Liver (tissue), 9 donors: ENCODE data around the gene FLAD1. TPM values are rescaled to one million over a fixed set of nuclear protein-coding genes. Genes with fewer than 3 reads are reported as not detected.

Experiments used
- DNase-seq: peaks from one replicate; pipeline ENCODE4 v3.0.0-alpha.2; 2017; ENCODE audit warnings: low spot score
- H3K27ac ChIP-seq, 2 donors: one replicate each; pipeline ENCODE4 v1.7.0; 2013; ENCODE audit warnings: inconsistent platforms in 2 of 2, low read length in 2 of 2, control low read depth in 1 of 2, low read depth in 1 of 2, mild to moderate bottlenecking in 1 of 2
- H3K27me3 ChIP-seq, 4 donors: one replicate each; pipeline versions ENCODE4 v1.6.1 to v1.7.0; 2013; ENCODE audit warnings: low read length in 3 of 4, inconsistent platforms in 1 of 4, mild to moderate bottlenecking in 1 of 4, moderate library complexity in 1 of 4; ENCODE audit not compliant: control insufficient read depth in 4 of 4, insufficient read depth in 4 of 4
- H3K36me3 ChIP-seq, 4 donors: one replicate each; pipeline versions ENCODE4 v1.6.1 to v1.7.0; 2013; ENCODE audit warnings: low read length in 3 of 4, mild to moderate bottlenecking in 3 of 4, low read depth in 1 of 4, moderate library complexity in 1 of 4; ENCODE audit not compliant: control insufficient read depth in 4 of 4, insufficient read depth in 3 of 4
- H3K4me1 ChIP-seq, 4 donors: one replicate each; pipeline versions ENCODE4 v1.6.1 to v1.7.0; 2013; ENCODE audit warnings: low read length in 3 of 4, mild to moderate bottlenecking in 3 of 4, moderate library complexity in 1 of 4; ENCODE audit not compliant: control insufficient read depth in 4 of 4, insufficient read depth in 4 of 4
- H3K4me3 ChIP-seq, 3 donors: one replicate each; pipeline versions ENCODE4 v1.6.1 to v1.7.0; 2013; ENCODE audit warnings: low read length in 3 of 3, control low read depth in 1 of 3, low read depth in 1 of 3, mild to moderate bottlenecking in 1 of 3
- H3K9ac ChIP-seq, 2 donors: one replicate each; pipeline ENCODE4 v1.7.0; 2013; ENCODE audit warnings: low read length in 2 of 2, mild to moderate bottlenecking in 2 of 2, moderate library complexity in 2 of 2, control low read depth in 1 of 2, low read depth in 1 of 2
- H3K9me3 ChIP-seq, 4 donors: one replicate each; pipeline versions ENCODE4 v1.6.1 to v1.7.0; 2013; ENCODE audit warnings: low read length in 3 of 4; ENCODE audit not compliant: control insufficient read depth in 4 of 4
- ATF3 ChIP-seq: IDR thresholded peaks from 2 replicates; pipeline ENCODE4 v1.6.1; 2016; ENCODE audit warnings: antibody characterized with exemption
- CTCF ChIP-seq: fragments of 150-350 bp; IDR thresholded peaks from 2 replicates; pipeline ENCODE4 v1.5.1; 2017; ENCODE audit warnings: improper control_type of control experiment, low read depth, low read length; ENCODE audit not compliant: missing input control
- EGR1 ChIP-seq, 2 donors: IDR thresholded peaks; 2 replicates each; pipeline ENCODE4 v1.6.1; 2016 to 2018; ENCODE audit warnings: antibody characterized with exemption in 2 of 2, low read depth in 2 of 2
- FOXA1 ChIP-seq: IDR thresholded peaks from 2 replicates; pipeline ENCODE4 v1.6.1; 2016; ENCODE audit warnings: antibody characterized with exemption
- FOXA2 ChIP-seq: IDR thresholded peaks from 2 replicates; pipeline ENCODE4 v1.6.1; 2016; ENCODE audit warnings: antibody characterized with exemption
- GABPA ChIP-seq, 2 donors: IDR thresholded peaks in 1 of 2; conservative IDR thresholded peaks in 1 of 2; 2 replicates each; pipeline ENCODE4 v1.6.1; 2016; ENCODE audit warnings: antibody characterized with exemption in 2 of 2, mild to moderate bottlenecking in 1 of 2, moderate library complexity in 1 of 2
- HNF4A ChIP-seq, 2 donors: conservative IDR thresholded peaks; 2 replicates each; pipeline ENCODE4 v1.6.1; 2016; ENCODE audit warnings: antibody characterized with exemption in 2 of 2, mild to moderate bottlenecking in 2 of 2
- HNF4G ChIP-seq: IDR thresholded peaks from 2 replicates; pipeline ENCODE4 v1.6.1; 2016; ENCODE audit warnings: antibody characterized with exemption
- JUND ChIP-seq, 2 donors: IDR thresholded peaks; 2 replicates each; pipeline ENCODE4 v1.6.1; 2016; ENCODE audit warnings: antibody characterized with exemption in 2 of 2
- MAX ChIP-seq: IDR thresholded peaks from 2 replicates; pipeline ENCODE4 v1.6.1; 2016; ENCODE audit warnings: antibody characterized with exemption
- NR2F2 ChIP-seq: IDR thresholded peaks from 2 replicates; pipeline ENCODE4 v1.6.1; 2016; ENCODE audit warnings: antibody characterized with exemption
- RAD21 ChIP-seq, 2 donors: IDR thresholded peaks; 2 replicates each; pipeline ENCODE4 v1.6.1; 2016; ENCODE audit warnings: antibody characterized with exemption in 2 of 2, mild to moderate bottlenecking in 2 of 2
- REST ChIP-seq: IDR thresholded peaks from 2 replicates; pipeline ENCODE4 v1.6.1; 2016; ENCODE audit warnings: antibody characterized with exemption, mild to moderate bottlenecking
- RXRA ChIP-seq, 2 donors: IDR thresholded peaks; 2 replicates each; pipeline ENCODE4 v1.6.1; 2017 to 2018; ENCODE audit warnings: antibody characterized with exemption in 2 of 2, mild to moderate bottlenecking in 1 of 2
- SP1 ChIP-seq: IDR thresholded peaks from 2 replicates; pipeline ENCODE4 v1.6.1; 2018; ENCODE audit warnings: antibody characterized with exemption, mild to moderate bottlenecking
- TAF1 ChIP-seq: conservative IDR thresholded peaks from 2 replicates; pipeline ENCODE4 v1.6.1; 2016; ENCODE audit warnings: antibody characterized with exemption, mild to moderate bottlenecking
- YY1 ChIP-seq: IDR thresholded peaks from 2 replicates; pipeline ENCODE4 v1.6.1; 2016; ENCODE audit warnings: antibody characterized with exemption, mild to moderate bottlenecking
- ZBTB33 ChIP-seq: IDR thresholded peaks from 2 replicates; pipeline ENCODE4 v1.6.1; 2016; ENCODE audit warnings: antibody characterized with exemption
- WGBS: extraction: QIAGEN DNeasy Blood & Tissue Kit; methylation state at CpG from one replicate; pipeline ENCODE4 v1.1.7; 2013; 5-methylcytosine and 5-hydroxymethylcytosine counted together
- polyA plus RNA-seq, 2 donors: library from polyadenylated mRNA; stranded (reverse) in 1 of 2; unstranded in 1 of 2; fragments of 200-250 nt in 1 of 2; fragments of >200 nt in 1 of 2; fragmentation: Nextera tagmentation in 1 of 2; extraction: Ambion mirVana in 1 of 2; gene quantifications; one replicate each; pipeline versions ENCODE4 v1.2.1 to v1.2.3, GENCODE V29; 2013 to 2015
- total RNA-seq, 2 donors: library from RNA; depleted of rRNA; stranded (reverse); fragments of >200 nt; gene quantifications; one replicate each; pipeline ENCODE4 v1.2.3, GENCODE V29; 2014
- donor health status: healthy.
- donor health status: healthy.
- donor health status: healthy.
- donor health status: healthy.
- donor health status: healthy.

The FLAD1 gene
- total and polyA plus RNA-seq, 4 donors = 10.4 to 31.6 (median 22.5) TPM

GRCh38 chr1:154953611-154954038 lies 29.5 kb upstream of the FLAD1 start:
- H3K4me1 ChIP-seq = peaks cover 9 to 42% (median 24%) of the 10 kb centered on the region in 4 donors
- TF ChIP-seq GABPA (IDR thresholded peaks at IDR 0.05 in 1 of 2, conservative IDR thresholded peaks at IDR 0.05 in 1 of 2) (no peak), YY1 (no peak), REST (no peak), NR2F2 (no peak), FOXA1 (no peak), TAF1 (no peak), HNF4A (conservative IDR thresholded peaks at IDR 0.05) (no peak), SP1 (no peak), MAX (no peak), ZBTB33 (no peak), RXRA (IDR thresholded peaks at IDR 0.05) (no peak), EGR1 (IDR thresholded peaks at IDR 0.05; ENCODE audit: low read depth in 2 of 2) (no peak), ATF3 (no peak), HNF4G (no peak), FOXA2 (no peak), CTCF (no peak), RAD21 (IDR thresholded peaks at IDR 0.05) (no peak), JUND (IDR thresholded peaks at IDR 0.05) (no peak)
- 91% methylated on average over 2 of the region's 2 CpGs for WGBS
- H3K4me3 ChIP-seq = no peak overlapping the region
- no peaks in the 10 kb centered on the region for H3K27me3 ChIP-seq
- H3K9ac ChIP-seq = no peak overlapping the region
- peaks cover 0 to 12% (median 3%) of the 10 kb centered on the region in 4 donors for H3K36me3 ChIP-seq
- DNase-seq = no peak
- H3K9me3 ChIP-seq = no peaks in the 10 kb centered on the region
- no peak overlapping the region for H3K27ac ChIP-seq
